Activated gamma-delta T cell treated with anti-CD3 and anti-CD28 coated beads, Interleukin-2, amount 50 U/mL, for 16 hours (primary cell): Measurements from ENCODE around the gene THYN1.

Experiments
- DNase-seq: peaks from one replicate; pipeline ENCODE4 v3.0.0-alpha.2; 2020; ENCODE audit warnings: low read depth

The THYN1 gene

DNA sequence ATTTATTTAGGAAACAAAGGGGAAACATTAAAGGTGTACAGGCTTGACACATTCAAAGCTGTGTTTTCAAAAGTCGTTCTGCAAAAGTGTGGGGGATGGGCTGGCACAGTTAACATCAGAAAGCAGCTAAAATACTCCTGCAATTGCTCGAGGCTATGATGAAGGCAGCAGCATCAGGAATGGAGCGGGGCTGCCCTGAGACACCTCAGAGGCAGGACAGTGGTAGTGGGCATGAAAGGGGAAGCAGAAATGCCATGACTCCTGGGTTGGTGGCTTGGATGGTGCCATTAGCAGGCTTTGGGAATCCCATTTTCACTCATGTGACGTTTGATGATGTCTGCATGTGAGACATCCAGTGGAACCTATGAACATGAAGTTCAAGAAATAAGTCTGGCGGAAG, 30.0 kb downstream of the THYN1 start:
- DNase-seq, result no peak

DNA sequence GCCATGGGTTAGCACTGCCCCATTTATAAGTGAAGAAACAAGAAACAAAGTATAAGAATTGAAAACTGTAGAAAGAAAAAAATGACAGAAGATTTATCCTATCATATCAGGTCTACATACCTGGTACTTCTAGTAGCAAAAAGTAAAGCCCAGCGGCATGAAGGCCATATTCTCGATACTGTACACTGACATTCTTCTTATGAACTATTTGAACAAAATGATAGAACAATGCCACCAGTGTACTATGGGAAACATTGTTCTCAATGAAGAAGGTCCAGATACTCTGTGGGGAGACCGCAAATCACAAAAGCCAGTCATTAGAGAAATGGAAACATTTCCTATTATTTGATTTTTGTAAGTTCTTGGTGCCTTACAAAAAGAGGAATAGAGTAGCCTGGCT, 36.3 kb downstream of the THYN1 start:
- no peak for DNase-seq

DNA sequence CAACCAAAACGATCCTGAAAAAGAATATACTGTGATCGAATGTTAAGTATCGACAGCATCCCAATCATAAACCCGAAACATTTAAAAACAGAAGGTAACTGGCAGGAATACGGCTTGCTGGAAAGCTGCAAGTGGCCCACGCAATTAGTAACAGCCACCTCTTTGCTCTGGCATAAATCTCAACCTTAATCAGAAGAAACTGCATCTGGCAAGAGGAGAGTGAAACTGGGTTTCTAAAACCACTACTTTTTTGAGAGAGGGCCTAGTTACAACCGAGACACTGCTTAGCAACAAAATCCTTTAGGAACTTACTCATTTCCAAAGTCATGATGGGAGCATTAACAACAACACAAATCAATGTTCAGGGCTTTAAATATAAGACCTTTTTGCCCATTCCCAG, 37.3 kb downstream of the THYN1 start:
- DNase-seq, result no peak

DNA sequence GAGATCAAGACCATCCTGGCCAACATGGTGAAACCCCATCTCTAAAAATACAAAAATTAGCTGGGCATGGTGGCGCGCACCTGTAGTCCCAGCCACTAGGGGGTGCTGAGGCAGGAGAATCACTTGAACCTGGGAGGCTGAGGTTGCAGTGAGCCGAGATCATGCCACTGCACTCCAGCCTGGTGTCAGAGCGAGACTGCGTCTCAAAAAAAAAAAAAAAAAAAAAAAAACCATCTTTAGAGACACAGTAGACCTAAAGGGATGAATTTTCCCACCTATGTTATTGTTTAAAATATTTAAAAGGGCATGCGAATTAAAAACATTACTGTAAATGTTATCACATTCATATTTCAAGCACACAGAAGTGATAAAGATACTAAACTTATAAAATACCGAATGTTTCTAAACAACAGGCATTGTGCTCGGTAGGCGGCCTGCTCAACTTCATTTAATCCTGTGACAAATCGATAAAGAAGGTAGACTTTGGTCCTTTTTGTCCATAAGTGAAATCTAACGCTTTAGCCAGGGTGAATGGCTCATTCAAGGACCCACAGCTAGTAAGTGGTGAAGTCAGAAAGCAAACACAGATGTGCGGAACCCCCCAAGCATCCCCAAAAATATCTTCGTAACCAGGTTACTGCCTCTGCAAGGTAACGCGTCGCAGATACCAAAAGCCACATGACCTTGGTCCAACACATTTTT, 45.5 kb downstream of the THYN1 start:
- DNase-seq, result peak; percentile 54

DNA sequence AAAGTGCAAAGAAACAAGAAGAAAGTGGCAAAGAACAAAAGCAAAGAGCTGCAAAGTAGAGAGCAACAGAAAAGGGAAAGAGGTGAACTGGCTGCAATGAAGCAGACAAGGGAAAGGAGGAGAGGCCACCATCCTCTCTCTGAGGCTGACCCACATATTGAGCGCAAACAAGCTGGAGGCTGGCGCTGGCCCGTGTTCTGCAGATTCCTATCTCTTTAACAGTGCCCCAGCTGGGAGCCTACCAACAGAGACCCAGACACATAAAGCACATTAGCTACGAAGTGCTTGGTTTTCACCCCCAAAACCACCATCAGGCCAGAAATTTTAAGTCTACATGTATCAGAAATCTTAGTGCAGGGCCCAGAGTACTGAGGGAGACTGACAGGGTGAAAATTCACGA, 47.0 kb downstream of the THYN1 start:
- no peak for DNase-seq

DNA sequence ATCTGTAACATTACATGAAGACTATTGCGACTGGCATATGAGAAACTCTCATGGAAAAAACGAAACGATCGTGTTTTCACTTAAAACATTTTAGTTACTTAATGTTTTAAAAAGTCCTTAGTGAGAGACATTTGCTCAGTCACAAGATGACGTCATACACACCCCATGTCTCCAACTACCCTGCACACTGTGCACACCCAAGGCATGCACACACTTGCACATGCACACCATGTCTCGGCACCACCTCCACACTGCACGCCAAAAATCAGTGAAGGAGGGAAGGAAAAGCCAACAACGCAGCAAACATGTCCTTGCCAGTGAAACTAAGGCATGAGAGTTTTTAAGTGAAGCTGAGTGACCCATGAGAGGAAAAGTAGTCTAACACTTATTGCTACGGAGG, 47.4 kb downstream of the THYN1 start:
- no peak for DNase-seq

DNA sequence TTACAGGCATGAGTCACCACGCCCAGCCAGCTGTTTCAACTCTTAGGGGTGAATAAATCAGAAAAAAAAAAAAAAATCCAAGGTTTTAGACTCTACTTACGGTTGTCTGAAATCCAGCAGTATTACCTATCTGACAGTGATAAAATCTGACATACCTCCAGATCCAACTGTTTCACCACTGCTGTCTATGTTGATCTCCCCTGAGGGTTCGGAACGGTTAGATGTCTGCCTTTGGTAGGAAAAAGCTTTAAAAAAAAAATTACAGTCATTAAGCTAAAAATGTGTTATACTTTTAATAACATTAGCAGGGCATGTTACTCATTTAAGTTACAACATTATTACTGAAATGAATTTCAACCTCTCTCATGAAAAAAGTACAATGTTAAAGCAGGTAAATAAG, 50.5 kb downstream of the THYN1 start:
- DNase-seq, result no peak

DNA sequence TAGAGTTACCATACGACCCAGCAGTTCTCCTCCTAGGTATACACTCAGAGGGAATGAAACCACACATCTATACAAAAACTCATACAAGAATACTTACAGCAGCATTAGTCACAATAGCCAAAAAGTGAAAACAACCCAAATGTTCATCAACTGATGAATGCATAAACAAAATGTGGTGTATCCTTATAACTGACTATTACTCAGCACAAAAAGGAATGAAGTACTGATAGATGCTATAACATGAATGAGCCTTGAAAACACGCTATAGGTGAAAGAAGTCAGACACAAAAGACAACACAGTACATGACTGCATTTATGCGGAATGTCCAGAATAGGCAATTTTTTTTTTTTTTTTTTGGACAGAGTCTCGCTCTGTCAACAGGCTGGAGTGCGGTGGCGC, 52.5 kb downstream of the THYN1 start:
- no peak for DNase-seq

DNA sequence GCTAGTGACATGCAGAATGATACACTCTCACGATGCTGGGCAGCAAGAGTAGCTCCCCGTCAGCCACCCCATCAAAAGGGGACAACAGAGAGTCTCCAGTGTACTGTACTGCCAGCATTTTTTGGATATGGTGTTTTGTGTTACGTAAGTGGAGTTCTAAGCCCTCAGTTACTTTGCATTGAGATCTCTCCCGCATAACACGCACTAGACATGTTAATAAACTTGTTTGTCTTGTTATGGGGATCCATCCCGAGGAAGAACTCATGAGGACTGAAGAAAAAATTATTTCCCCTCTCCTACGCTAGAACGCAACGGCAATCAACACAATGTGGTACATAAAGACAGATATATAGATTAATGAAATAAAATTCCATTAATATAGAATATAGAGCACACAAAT, 53.6 kb downstream of the THYN1 start:
- DNase-seq, result no peak
